HG03103 (cell line): ENCODE measurements around the gene BCL11A.
A peak's percentile ranks its signal among the peaks of the same experiment; 100 is the strongest.

Source experiments
- ATAC-seq: cut with Tn5 transposase; IDR thresholded peaks from one replicate; pipeline ENCODE4 v1.9.1; 2021; ENCODE audit warnings: low read depth; ENCODE audit not compliant: unreplicated experiment

Gene BCL11A

GRCh38 chr2:60512062-60512622 is 41.3 kb downstream of the BCL11A start:
- peak; percentile 32 for ATAC-seq

GRCh38 chr2:60510713-60511112 is 42.7 kb downstream of the BCL11A start:
- ATAC-seq: no peak

DNA sequence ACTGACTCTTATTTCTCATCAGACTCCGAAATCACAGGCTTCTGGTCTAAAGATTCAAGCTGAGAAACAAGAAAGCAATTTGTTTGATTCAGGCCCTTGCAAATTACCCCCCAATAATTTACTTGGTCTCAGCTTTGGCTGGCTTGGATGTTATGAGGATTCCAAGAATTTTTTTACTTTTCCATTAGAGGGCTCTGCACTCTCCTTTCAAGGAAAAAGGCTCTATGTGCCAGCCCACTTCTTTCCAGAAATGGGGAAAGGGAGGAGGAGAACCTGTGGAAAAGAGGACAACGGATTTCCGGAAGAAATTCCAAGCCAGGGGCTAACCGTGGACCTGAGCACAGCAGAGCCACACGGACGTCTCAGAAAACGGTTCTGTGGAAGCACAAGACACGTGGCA is 44.4 kb downstream of the BCL11A start:
- ATAC-seq: no peak

DNA sequence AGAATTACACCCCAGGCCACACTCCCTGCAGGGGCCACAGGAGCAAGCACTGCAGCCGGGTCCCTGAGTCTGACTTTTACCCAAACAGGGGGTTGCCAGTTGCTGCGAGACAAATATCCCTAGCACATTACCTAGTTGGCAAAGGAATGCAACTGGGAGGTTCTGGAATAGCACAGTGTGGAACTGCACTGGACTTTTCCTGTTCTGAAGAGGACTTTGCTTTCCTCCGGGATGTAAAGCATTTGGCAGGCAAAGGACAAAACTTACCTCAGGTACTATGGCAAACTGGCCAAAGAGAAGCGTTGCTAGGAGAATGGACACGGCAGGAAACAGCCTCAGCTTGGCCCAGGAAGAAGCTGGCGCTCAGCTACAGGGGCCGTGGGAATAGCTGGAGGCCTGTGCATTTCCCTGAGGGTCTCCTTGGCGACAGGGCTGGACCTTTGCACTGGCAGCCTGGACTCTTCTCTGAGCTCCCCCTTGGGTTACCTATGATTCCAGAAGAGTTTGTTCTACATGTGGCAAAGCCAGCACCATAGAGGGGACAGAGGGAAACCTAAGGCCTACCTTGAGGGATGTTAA is 45.0 kb downstream of the BCL11A start:
- ATAC-seq: no peak

DNA sequence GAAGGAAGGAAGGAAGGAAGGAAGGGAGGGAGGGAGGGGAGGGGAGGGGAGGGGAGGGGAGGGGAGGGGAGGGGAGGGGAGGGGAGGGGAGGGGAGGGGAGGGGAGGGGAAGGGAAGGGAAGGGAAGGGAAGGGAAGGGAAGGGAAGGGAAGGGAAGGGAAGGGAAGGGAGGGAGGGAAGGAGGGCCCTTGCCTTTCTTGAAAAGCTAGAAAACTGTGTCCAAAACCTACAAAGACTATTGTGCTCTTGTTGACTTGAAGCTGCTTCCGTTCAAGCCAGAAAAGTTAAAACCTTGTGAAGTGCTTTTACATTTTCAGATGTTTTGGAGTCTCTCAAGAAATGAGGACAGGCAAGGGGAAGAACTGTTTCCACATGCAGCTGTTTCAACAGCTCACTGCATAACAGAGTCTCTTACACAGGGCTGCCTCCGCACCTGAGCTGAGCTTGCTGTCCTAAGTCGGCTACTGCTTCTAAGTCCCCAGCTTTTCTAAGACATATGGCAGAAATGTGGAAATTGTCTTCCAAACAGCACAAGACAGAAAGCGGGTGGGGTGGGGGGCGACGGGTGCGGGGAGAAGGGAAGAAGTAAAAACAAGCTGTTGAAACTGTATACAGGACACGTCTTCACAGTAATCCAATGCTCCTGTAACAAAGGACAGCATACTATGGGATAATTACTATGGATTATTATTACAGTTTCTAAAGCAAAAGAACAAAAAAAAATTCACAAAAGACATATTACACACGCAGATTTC is 46.1 kb downstream of the BCL11A start:
- ATAC-seq: no peak

DNA sequence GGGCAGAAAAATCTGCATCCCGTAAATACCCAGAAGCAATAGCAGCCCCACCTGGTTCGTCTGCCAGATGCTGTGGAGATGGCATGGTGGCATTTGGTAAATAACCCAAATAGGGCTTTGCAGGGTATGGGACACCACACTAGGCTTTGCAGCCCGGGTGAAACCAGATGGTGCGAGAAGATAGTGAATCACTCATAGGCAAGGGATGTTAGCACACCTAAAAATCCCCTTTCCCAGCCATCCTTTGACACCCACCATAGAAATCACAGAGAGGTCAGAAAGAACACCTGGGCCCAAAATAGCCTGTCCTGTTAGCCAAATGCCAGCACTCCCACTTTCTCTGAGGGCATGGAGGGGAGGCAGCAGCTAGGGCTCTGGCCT is 47.6 kb downstream of the BCL11A start:
- ATAC-seq: no peak

DNA sequence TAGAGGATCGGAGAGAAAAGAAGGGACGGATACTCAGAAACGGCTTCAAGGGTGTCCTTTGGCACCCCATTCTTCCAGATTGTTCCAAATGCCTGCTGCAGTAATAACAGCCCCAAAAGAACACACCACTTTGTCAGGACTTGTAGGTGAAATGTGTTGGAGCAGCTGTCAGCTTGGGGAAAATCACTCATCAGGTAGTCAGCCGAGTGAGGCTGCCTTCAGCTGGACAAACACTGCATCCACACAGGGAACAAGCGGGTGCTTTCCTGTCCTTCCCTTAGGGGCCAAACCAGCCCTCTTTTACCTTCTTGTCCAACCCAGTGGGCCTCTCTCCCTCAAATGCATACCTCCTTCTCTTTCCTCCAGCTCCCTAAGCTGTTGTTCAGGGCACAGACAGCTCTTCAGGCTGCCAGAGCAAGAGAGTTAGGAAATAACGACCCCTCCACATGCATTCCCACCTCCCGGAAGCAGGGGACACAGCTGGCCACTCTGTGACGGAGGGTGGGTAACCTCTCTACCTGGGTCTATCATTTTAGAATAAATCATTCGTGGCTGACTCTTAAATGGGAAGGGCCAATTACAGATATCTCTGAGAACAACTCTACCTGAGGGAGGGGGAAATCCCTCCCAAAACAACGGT is 48.1 kb downstream of the BCL11A start:
- no peak for ATAC-seq

GRCh38 chr2:60504049-60504448 is 49.4 kb downstream of the BCL11A start:
- no peak for ATAC-seq

- ATAC-seq: no peak
Measured at GRCh38 chr2:60502144-60502543, 51.3 kb downstream of the BCL11A start.

- no peak for ATAC-seq
Measured at GRCh38 chr2:60500861-60501260, 52.6 kb downstream of the BCL11A start.

DNA sequence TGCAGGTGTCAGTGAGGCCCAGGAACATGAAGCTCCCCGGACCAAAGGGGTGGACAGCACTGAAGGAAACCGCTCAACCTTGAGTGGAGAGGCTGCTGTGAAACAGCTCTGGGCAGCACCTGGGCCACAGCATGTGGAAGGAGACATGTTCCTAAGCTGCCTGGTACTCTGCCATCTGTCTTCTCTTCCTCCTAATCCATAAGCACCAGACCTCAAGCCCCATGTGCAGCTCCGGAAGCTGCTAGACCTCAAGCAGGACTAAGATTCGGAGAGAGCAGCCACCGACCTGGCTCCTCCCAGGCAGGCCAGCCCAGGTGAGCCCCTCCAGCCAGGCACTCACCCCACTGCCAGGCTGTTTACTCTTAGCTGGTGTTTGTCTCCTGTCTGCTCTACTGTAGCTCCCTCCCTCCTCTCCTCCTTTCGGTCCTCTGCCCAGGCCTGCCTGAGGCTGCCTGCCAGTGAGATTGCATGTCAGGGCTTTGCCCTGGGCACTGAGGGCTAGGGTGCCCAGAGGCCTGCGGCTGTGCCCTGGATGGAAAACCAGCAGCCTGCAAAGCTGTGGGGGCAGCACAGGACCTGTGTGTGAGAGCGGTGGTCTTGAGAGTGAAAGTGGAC is 53.7 kb downstream of the BCL11A start:
- no peak for ATAC-seq

DNA sequence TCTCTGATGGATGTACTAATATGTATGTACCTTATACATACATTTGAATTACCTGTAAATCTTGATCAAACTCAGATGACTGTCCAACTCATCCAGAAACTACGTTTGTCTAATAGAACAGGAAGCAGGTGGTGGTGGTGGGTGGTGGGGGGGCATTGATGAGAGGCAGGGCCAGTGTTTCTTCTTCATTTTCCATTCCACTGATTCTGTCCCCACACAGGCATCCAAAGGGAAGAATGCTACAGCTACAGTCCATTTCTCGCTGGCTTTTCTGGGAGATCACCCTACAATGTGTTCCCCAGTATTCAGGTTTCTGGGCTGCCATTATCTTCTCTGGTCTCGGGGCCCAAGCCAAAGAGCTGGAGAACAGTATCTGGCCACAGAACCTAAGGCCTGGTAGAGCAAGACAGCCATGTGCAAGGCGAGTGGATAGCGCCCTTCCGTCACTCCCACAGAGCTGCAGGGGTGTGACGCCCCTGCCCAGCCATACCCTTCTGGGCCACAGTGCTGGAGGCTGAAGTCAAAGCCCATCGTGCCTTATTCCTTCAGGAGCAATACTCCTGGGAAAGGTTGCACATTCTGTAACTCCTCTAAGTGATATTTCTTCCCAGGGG is 54.5 kb downstream of the BCL11A start:
- ATAC-seq: peak; percentile 47

- ATAC-seq: peak; percentile 32
Measured at GRCh38 chr2:60498127-60498815, 55.2 kb downstream of the BCL11A start.

DNA sequence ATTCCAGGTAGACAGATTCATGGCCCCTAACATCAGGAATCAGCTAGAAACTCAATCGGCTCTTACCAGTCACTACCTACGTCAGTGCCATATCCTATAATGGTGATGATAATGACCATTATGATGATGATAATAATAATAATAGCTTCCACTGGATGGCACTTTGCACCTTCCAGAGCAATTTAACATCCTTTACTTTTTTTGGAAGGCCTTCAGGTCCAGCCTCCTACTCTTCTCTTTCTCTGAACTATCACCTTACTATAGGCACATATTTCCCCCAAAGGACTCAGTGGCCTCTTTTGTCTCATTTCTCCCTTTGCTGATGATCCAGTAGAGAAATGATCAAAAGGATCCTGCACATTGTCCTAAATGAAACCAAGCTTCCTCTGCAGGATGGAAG is 56.0 kb downstream of the BCL11A start:
- no peak for ATAC-seq

DNA sequence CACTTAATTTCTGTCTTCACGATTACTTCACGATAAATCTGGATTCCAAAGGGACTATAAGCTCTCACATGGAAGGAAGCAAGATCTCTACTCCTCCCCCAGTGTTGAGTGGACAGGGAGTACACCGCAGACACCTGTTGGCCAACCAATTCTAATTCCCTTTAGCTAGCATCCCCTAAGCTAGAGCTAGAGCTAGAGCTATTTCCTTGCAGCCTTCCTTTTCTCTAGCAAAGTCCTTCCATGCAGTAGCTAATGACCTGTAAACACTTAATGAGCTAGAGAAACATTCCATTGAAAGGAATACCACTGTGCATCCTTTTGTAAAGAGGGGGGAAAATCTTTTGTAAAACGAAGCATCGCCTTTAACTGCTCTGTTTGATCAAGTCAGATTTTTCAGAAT is 56.5 kb downstream of the BCL11A start:
- no peak for ATAC-seq

GRCh38 chr2:60496475-60496874 is 57.0 kb downstream of the BCL11A start:
- no peak for ATAC-seq

DNA sequence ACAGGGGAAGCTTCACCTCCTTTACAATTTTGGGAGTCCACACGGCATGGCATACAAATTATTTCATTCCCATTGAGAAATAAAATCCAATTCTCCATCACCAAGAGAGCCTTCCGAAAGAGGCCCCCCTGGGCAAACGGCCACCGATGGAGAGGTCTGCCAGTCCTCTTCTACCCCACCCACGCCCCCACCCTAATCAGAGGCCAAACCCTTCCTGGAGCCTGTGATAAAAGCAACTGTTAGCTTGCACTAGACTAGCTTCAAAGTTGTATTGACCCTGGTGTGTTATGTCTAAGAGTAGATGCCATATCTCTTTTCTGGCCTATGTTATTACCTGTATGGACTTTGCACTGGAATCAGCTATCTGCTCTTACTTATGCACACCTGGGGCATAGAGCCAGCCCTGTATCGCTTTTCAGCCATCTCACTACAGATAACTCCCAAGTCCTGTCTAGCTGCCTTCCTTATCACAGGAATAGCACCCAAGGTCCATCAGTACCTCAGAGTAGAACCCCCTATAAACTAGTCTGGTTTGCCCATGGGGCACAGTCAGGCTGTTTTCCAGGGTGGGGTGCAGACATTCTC is 58.3 kb downstream of the BCL11A start:
- ATAC-seq: no peak

DNA sequence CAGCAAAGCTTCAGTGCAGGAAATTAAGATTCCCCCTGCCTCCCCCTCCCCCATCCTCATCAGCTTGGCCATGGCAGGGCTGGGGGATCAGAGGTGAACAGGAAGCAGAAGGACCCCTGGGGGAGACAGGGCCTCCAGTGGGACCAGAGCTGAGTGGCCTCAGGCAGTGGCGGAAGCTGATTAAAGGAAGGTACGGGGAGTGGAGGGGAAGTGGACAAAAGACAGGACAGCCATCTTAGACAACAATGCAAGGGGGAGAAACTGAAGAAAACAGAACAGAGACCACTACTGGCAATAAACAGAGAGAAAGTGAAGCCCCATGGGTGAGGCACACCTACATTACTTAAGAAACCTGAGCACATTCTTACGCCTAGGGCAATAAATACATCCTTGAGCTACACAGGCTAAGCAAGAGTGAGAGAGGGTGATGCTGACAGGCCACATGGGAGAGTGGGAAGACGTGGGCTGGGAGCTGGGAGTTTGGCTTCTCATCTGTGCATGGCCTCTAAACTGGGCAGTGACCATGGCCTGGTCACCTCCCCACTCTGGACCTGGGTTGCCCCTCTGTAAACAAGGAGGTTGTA is 59.6 kb downstream of the BCL11A start:
- no peak for ATAC-seq

DNA sequence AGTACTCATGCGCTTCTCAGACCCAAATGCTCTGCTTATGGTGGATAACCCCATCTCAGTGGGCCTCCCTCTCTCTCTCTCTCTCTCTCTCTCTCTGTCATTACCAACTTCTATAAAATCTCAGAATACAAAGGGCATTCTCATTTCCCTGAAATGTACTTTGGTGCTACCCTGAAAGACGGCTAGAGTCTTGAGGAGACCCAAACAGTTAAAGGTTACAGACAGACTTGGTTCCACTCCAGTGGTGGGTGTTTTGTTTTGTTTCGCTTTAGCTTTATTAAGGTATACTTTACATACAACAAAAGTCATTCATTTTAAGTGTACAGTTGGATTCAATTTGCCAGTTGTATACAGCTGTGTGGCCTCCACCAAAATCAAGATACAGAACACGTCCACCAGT is 60.9 kb downstream of the BCL11A start:
- no peak for ATAC-seq

- ATAC-seq: no peak
Measured at GRCh38 chr2:60490848-60491247, 62.6 kb downstream of the BCL11A start.
